GM11168 (cell line): ENCODE measurements around the gene PRPSAP2.
"Not testable (repeated sequence)": the region's sequence is repeated elsewhere in the genome, so short reads cannot be mapped to it uniquely, and the experiment has no call there.

Source experiments
- in situ Hi-C: fragments of 300-500 bp; cut with MboI; formaldehyde crosslinking; loops from one replicate; pipeline ENCODE4 v1.12.0; 2022; ENCODE audit warnings: low sequenced_read_pairs; ENCODE audit not compliant: unreplicated experiment

Gene PRPSAP2

DNA sequence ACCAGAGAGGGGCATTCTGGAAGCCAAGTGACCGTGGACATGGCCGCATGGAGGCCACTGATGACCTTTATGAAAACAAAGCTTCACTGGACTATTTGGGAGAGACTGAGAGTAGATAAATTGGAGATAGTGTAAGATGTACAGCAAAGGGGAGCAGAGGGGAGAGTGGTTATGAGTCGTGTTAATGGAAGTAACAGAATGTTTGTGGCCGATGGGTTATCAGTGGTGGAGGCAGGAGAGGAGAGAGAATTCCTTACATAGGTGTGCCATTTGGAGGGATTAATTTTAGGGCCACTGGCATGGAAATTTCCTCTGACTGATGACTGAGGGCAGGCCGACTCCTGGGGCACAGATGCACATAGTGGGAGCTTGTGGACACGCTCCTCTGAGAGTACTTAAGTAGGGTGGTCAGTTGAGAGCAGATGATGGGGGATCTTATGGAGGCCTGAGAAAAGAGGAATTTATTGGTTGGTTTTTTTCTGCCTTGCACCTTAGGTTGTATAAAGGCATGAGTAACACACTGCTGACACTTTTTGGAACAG lies 19.2 kb downstream of the PRPSAP2 start:
- in situ Hi-C loops, result no loop called here

DNA sequence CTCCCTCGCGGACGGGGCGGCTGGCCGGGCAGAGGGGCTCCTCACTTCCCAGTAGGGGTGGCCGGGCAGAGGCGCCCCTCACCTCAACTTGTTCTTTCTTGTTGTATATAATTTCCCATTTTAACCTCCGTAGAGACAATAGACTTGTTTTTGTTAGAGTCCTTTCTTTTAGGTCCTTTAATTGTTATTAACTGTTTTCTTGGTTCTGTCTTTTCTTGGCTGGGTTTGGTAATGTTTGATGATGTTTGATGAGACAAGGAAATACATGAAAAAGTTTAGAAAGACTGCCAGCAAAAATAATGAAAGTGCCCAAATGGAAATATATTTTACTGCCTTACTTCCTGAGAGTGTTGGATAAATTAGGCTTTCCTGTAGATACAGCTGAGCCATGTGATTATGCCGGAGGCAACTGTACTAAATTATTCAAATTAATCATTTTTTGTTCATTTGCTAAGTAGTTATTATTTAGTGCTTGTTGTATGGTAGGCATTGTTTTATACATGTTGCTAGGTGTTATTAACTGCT lies 30.9 kb downstream of the PRPSAP2 start:
- in situ Hi-C loops, result no loop called here

DNA sequence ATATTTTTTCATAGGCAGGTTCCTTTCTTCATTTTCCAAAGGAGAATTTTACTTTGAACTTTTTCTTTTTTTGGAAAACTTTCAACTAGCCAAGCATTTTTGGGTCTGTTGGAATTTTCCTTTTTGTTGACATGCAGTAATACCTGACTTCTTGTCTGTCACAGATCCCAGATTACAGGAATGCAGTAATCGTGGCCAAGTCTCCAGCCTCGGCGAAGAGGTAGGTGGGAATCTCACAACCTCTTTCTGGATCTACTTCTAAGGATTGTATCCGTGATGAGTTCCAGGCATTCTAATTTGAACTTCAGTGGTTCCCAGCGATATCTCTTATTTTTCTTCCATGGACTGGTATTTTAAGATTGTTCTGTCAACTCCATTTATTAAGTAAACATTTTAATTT lies 31.7 kb downstream of the PRPSAP2 start:
- in situ Hi-C loops, result no loop called here

DNA sequence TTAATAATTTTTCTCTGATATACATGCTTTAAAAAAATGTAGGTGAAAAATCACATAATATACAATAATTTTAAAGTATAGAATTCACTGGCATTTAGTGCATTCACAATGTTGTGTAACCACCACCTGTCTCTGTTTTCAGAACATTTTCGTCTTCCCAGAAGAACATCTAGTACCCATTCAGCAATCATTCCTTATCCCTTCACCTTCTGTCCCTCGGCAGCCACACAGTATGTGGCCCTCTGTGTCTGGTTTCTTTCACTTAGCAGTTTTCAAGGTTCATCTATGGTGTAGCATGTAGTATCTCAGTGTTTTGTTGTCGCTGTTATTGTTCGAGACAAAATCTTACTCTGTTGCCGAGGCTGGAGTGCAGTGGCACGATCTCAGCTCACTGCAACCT lies 33.6 kb downstream of the PRPSAP2 start:
- in situ Hi-C loops, result no loop called here

DNA sequence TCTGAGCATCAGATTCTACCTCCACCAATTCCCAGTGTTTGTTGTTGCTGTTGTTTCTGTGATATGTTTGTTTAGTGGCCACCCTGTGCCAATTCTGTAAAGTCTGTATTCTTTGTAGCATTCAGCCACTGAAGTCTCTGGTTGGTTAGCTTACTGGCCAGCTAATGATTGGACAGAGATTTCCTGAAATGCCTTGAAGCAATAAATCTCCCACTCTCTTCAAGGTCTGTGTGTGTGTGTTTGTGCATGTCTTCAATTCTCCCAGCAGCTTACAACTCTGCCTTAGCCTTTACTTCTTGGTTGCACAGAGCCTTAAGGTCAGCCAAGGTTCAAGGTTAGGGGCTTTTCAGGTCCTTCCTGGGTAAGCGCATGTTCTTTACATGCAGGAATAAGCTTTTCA lies 38.2 kb downstream of the PRPSAP2 start:
- in situ Hi-C loops, result no loop called here

DNA sequence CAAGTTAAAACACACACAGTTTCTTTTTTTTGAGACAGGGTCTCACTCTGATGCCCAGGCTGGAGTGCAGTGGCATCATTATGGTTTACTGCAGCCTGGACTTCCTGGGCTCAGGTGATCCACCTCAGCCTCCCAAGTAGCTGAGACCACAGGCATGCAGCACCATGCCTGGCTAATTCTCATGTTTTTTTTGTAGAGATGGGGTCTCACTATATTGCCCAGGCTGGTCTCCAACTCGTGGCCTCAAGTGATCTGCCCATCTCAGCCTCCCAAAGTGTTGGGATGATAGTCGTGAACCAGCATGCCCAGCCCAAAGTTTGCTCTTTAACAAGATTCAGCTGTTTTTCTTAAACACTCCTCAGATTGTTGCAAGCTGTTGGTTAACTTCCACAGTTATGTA lies 39.0 kb downstream of the PRPSAP2 start:
- in situ Hi-C loops, result no loop called here

DNA sequence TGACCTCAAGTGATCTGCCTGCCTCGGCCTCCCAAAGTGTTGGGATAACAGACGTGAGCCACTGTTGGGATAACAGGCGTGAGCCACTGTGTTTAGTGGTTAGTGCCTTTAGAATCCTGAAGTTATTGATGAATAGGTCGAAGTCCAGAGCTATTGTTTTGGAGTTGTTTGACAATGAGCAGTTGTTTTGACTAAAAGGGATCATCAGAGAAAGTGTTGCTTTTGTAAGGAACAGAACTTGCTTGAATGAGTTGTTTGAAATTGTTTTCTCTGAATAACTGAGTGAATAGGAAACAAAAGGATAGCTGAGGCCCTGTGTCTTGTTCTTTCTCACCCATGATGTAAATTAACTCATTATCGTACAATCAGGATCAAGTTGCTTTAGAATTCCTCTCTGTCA lies 46.6 kb downstream of the PRPSAP2 start:
- in situ Hi-C loops, result no loop called here

DNA sequence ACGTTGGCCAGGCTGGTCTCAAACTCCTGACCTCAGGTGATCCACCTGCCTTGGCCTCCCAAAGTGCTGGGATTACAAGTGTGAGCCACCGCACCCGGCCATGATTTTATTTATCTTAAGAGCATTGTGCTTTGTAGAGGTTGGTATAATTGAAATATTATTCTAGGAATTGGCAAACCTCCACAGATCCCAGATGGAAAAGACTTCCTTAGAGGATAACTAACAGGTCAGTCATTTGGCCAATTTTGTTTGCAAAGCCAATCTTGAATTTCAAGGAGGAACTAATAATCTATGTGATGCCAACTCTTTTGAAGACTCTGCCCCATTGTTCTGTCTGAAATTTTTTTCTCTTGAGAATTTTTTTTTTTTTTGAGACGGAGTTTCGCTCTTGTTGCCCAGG lies 47.3 kb downstream of the PRPSAP2 start:
- in situ Hi-C loops, result no loop called here

DNA sequence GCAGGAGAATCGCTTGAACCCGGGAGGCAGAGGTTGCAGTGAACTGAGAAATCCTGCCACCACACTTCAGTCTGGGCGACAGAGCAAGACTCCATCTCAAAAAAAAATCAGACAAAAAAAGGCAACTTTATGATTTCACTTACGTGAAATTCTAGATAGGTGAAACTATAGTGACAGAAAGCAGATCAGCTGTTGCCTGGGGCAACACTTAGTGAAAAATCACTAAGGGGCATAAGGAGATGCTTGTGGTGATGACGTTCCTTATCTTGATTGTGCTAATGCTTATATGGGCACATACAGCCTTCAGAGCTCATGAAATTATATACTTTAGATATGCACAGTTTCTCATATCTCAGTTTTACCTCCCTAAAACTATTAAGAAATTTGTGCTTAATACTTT lies 52.4 kb downstream of the PRPSAP2 start:
- in situ Hi-C loops, result no loop called here

DNA sequence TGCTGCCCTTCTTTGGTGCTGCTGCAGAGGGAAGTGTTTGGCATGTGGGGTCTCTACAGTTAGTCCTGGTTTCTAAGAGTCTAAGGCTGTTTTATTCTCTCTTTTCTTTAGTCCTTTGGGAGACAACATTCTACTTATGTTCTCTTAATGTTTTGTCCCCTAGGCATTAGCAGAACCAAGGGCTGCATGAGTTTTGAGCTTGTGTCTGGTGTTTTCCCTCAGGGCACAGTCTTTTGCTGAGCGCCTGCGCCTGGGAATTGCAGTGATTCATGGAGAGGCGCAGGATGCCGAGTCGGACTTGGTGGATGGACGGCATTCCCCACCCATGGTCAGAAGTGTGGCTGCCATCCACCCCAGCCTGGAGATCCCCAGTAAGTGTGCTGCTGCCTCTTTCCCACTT lies 53.0 kb downstream of the PRPSAP2 start:
- in situ Hi-C loops, result no loop called here

DNA sequence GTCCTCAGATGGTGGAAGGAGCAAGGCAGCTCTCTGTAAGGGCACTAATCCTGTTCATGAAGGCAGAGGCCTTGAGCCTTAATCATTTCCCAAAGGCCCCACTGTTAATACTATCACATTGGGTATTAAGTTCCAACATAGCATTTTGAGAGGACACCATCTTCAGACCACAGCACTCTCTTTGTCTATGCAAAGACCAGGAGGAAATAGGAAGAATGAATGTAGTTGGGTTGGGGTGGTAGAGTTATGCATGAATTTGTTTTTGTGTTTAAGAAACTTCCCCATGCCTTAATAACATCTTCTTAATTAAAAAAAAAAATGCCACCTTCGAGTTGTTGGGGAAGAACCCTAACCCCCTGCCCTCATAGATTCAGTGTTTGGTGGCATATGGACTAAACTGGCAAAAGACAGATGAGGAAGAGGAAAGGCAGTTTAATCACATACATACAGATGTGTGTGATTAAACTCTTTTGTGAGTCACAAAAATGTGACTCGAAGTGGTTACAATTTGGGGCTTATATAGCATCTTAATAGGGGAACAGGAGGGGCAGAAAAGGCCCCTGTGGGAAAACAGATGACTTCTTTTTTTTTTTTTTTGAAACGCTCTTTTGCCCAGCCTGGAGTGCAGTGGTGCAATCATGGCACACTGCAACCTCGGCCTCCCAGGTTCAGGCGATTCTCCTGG lies 59.0 kb downstream of the PRPSAP2 start:
- in situ Hi-C loops, result no loop called here

DNA sequence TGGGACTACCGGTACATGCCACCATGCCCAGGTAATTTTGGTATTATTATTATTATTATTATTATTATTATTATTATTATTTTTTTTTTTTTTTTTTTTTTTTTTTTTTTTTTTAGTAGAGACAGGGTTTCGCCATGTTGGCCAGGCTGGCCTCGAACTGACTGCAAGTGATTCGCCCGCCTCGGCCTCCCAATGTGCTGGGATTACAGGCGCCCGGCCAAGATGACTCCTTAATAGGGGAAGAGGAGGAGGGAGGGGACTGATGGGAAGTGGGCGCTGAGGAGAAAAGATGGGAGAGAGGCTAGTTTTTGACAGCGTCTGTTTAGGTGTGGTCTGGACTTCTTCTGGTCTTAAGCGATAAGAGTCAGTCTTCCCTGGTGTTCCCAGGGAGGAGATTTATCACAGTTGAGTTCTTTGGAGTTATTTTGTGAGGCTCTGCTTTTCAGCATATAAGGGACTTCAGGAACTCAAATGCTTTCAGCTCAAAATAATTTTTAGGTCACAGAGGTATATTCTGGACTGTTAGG lies 59.6 kb downstream of the PRPSAP2 start:
- in situ Hi-C loops, result no loop called here

DNA sequence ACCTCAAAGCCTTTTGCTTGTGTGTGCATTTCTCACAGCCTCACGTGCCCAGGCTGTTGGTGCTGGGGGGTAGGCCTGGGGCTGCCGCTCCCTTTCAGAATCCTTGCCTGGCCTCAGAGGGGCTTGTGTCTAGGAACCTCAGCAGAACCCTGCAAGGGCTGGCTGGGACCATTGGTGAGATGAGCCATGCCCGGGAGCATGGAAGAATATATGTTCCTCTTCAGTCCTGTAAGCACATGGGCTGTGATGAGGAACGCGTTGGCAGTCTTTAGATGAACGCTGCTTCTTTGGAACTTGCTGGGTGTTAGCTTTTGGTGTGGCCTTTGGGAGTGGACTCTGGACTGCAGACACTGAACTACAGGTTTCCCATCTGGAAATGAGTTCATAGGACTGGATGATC lies 62.0 kb downstream of the PRPSAP2 start:
- in situ Hi-C loops, result no loop called here

DNA sequence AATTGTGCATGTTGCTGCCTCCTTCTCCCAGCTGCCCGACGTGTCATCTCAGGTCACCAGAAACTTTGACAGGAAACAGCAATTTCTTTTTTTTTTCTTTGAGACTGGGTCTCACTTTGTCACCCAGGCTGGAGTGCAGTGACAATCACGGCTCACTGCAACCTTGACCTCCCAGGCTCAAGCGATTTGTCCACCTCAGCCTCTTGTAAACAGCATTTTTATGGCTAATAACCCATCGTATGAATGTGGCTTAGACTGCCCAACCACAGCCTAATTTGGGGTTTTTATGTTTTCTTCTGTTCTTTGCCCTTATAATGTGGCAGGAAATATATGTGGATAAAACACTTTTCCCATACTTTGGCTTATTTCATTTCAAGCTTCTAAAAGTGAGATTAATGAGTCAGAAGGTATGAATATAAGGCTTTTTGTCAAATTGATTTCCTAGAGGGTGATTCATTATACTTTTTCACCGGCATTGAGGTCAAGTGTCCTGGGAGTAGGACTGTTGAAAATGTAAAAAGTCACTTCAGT lies 63.0 kb downstream of the PRPSAP2 start:
- in situ Hi-C loops, result no loop called here

DNA sequence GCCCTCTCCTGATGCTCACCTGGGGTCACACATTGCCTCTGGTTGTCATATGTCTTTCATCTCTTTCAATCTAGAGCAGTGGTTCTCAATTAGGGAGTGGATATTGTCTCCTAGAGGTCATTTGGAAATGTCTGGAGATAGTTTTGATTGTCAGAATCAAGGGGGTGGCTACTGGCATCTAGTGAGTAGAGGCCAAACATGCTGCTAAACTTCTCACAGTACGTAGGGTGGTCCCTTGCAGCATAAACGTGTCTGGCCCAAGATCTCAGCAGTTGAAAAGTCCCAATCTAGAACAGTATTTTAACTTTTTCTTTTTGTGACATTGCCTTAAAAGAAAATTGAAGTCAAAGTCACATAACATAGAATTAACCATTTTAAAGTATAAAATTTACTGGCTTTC lies 63.6 kb downstream of the PRPSAP2 start:
- in situ Hi-C loops, result no loop called here

DNA sequence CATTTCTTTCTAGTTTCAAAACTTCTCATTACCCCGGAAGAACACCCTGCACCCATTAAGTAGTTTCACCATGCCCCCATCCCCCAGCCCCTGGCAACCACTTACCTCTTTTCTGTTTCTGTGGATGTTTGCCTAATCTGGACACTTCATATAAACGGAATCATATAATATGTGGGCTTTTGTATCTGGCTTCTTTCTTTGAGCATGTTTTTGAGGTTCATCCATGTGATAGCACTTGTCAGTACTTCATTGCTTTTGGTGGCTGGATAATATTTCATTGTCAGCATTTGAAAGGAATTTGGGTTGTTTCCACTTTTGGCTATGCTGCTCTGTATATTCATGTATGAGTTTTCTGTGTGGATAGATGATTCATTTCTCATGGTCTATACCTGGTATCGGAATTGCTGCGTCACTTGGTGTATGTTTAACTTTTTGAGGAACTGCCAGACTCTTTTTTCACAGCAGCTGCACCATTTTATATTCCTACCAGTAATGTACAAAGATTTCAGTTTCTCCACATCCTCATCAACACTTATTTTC lies 64.1 kb downstream of the PRPSAP2 start:
- in situ Hi-C loops, result no loop called here

DNA sequence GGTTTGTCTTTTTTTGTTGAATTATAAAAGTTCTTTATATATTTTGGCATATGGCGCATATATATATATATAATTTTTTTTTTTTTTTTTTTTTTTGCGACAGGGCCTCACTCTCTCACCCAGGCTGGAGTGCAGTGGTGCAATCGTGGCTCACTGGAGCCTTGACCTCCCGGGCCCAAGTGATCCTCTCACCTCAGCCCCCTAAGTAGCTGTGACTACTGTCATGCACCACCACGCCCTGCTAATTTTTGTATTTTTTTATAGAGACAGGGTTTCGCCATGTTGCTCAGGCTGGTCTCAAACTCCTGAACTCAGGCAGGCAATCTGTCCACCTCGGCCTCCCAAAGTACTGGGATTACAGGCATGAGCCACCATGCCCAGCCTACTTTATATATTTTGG lies 64.7 kb downstream of the PRPSAP2 start:
- in situ Hi-C loops, result not testable (repeated sequence)

DNA sequence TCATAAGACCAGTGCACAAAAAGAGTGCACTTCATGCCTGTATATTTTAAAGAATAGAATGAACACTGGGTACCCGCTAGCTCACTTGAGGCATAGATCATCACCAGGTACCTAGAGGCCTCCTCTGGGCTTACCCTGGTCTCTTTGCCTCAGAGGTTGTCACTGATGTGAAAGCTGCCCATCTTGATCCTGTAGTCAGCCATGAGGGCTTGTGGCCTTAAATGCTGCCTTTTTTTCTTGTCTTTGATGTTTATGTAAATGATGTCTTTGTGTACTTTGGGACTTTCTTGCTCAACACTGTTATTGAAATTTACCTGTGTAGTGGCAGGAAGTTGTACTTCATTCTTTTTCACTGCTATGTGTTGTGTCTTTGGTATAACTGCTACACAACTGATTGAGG lies 67.3 kb downstream of the PRPSAP2 start:
- in situ Hi-C loops, result loop anchor here (25.0 kb wide), 1 partner anchor 113 kb away; no protein-coding TSS in a partner anchor

DNA sequence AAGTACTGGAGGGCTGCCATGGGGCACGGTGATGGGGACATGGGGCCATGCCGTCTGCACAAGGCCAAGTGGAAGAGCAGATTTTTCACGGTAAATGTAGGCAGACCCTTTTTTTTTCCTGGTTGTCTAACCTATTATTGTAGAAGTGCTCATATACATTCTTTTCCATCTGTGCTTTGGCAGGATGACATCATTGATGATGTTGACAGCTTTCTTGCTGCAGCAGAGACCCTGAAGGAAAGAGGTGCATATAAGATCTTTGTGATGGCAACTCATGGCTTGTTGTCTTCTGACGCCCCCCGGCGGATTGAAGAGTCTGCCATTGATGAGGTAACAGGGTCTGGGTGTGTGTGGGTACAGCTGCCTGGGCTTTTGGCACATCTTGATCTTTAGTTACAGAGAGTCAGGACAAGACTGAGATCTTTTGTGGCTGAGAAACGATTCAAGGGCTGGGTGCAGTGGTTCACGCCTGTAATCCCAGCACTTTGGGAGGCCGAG lies 70.7 kb downstream of the PRPSAP2 start:
- in situ Hi-C loops, result loop anchor here (25.0 kb wide), 1 partner anchor 116 kb away; no protein-coding TSS in a partner anchor

DNA sequence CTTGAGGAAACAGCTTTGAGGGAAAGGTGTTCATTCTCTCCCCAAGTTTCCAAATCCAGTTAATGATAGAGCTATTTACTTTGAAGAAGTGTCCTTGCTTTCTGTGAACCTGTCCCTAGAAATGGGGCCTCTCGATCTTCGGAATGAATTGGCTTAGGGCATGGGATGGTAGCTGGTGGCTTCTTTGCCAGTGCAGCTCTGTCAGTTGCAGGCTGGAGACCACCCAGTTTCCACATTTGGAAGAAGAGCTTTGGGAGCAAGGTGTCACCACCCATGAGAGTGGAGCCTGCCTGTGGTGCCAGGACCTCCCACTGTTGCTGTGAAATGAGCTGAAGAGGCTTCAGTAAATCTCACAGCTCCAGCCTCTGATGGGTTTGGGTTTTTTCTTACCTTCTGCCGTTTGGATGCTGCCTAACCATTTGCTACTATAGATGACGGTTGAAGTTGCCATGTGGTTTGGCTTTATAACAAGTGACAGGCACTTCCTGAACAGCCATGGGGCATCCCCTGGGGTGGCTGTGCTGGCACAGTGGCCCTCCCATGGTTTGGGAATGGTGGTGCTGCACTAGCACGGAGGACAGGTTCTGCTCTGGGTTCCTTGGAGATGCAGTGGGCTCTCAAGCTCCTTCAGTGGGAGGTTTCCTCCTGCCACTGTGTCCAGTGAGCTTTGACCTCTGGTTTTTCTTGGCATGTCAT lies 74.6 kb downstream of the PRPSAP2 start:
- in situ Hi-C loops, result loop anchor here (25.0 kb wide), 1 partner anchor 120 kb away; no protein-coding TSS in a partner anchor
